ENCODE measurements around the gene OOSP3.
A peak's percentile ranks its signal among the peaks of the same experiment; 100 is the strongest.

The OOSP3 gene

GRCh38 chr11:59878575-59878974 lies at the start of gene OOSP3:
Gene OOSP3, plus strand, starts transcription at chr11:59878782. Its CDS starts 27 bp downstream, at chr11:59878809.
- DNase-seq (no peak), ATAC-seq (ENCODE audit: insufficient read depth, low read depth) (no peak)
- Histone ChIP-seq H3K79me2 (ENCODE audit: insufficient read depth, low read length) (no peaks in the 10 kb centered on the region), H3K9me3 (ENCODE audit: insufficient read depth, low read length, severe bottlenecking) (no peaks in the 10 kb centered on the region), H2AFZ (ENCODE audit: low read depth, low read length) (no peak within 1 kb of the TSS), H4K20me1 (ENCODE audit: insufficient read depth, low read length) (no peaks in the 10 kb centered on the region), H3K9ac (ENCODE audit: low read depth, low read length) (no peak within 1 kb of the TSS), H3K4me1 (ENCODE audit: insufficient read depth, low read length) (no peaks in the 10 kb centered on the region), H3K4me2 (ENCODE audit: insufficient read depth, low read length) (no peak within 1 kb of the TSS), H3K27me3 (ENCODE audit: insufficient read depth, low read length, poor library complexity) (no peaks in the 10 kb centered on the region), H3K27ac (ENCODE audit: low read length) (no peak within 1 kb of the TSS), H3K36me3 (ENCODE audit: insufficient read depth, low read length) (no peaks in the 10 kb centered on the region), H3K4me3 (ENCODE audit: low read depth in 1 of 2, low read length in 2 of 2) (no peak within 1 kb of the TSS)
- TF ChIP-seq CTCF (IDR thresholded peaks at IDR 0.05; ENCODE audit: borderline replicate concordance, extremely low read depth, low read length, poor library complexity, severe bottlenecking) (no peak), EZH2 (IDR thresholded peaks at IDR 0.05; ENCODE audit: borderline replicate concordance, low read depth, low read length, severe bottlenecking) (no peak)

GRCh38 chr11:59829358-59829757 lies 49.2 kb upstream of the OOSP3 start:
- no peak overlapping the region for H3K4me3 ChIP-seq (ENCODE audit: low read depth in 1 of 2, low read length in 2 of 2)

GRCh38 chr11:59833602-59834001 lies 45.0 kb upstream of the OOSP3 start:
- no peak for DNase-seq
- no peak overlapping the region for H3K4me2 ChIP-seq (ENCODE audit: insufficient read depth, low read length)
- H3K27ac ChIP-seq (ENCODE audit: low read length) = no peak overlapping the region
- H2AFZ ChIP-seq (ENCODE audit: low read depth, low read length) = no peak overlapping the region
- H4K20me1 ChIP-seq (ENCODE audit: insufficient read depth, low read length) = no peaks in the 10 kb centered on the region
- H3K9ac ChIP-seq (ENCODE audit: low read depth, low read length) = no peak overlapping the region
- H3K4me1 ChIP-seq (ENCODE audit: insufficient read depth, low read length) = peaks cover 10% of the 10 kb centered on the region
- no peak overlapping the region for H3K4me3 ChIP-seq (ENCODE audit: low read depth in 1 of 2, low read length in 2 of 2)
- no peaks in the 10 kb centered on the region for H3K79me2 ChIP-seq (ENCODE audit: insufficient read depth, low read length)
- no peak for TF ChIP-seq CTCF (IDR thresholded peaks at IDR 0.05; ENCODE audit: borderline replicate concordance, extremely low read depth, low read length, poor library complexity, severe bottlenecking)
- no peaks in the 10 kb centered on the region for H3K9me3 ChIP-seq (ENCODE audit: insufficient read depth, low read length, severe bottlenecking)
- no peak for ATAC-seq (ENCODE audit: insufficient read depth, low read depth)
- H3K27me3 ChIP-seq (ENCODE audit: insufficient read depth, low read length, poor library complexity) = no peaks in the 10 kb centered on the region
- H3K36me3 ChIP-seq (ENCODE audit: insufficient read depth, low read length) = no peaks in the 10 kb centered on the region

More at GRCh38 chr11:59829358-59829757, 49.2 kb upstream of the OOSP3 start:
- H3K36me3 ChIP-seq (ENCODE audit: insufficient read depth, low read length) = no peaks in the 10 kb centered on the region
- peak; percentile 64; the same call in 2 of the 3 replicates for ATAC-seq (ENCODE audit: insufficient read depth, low read depth)
- H3K9me3 ChIP-seq (ENCODE audit: insufficient read depth, low read length, severe bottlenecking) = no peaks in the 10 kb centered on the region
- no peak overlapping the region for H2AFZ ChIP-seq (ENCODE audit: low read depth, low read length)
- no peaks in the 10 kb centered on the region for H3K79me2 ChIP-seq (ENCODE audit: insufficient read depth, low read length)
- H3K27ac ChIP-seq (ENCODE audit: low read length) = no peak overlapping the region
- DNase-seq = no peak
- H3K27me3 ChIP-seq (ENCODE audit: insufficient read depth, low read length, poor library complexity) = no peaks in the 10 kb centered on the region
- no peak overlapping the region for H3K4me2 ChIP-seq (ENCODE audit: insufficient read depth, low read length)
- no peaks in the 10 kb centered on the region for H4K20me1 ChIP-seq (ENCODE audit: insufficient read depth, low read length)
- peaks cover 10% of the 10 kb centered on the region for H3K4me1 ChIP-seq (ENCODE audit: insufficient read depth, low read length)
- TF ChIP-seq EZH2 (IDR thresholded peaks at IDR 0.05; ENCODE audit: borderline replicate concordance, low read depth, low read length, severe bottlenecking) (no peak), CTCF (IDR thresholded peaks at IDR 0.05; ENCODE audit: borderline replicate concordance, extremely low read depth, low read length, poor library complexity, severe bottlenecking) (no peak)
- no peak overlapping the region for H3K9ac ChIP-seq (ENCODE audit: low read depth, low read length)

- H3K4me1 ChIP-seq (ENCODE audit: insufficient read depth, low read length) = no peaks in the 10 kb centered on the region
- H3K27me3 ChIP-seq (ENCODE audit: insufficient read depth, low read length, poor library complexity) = no peaks in the 10 kb centered on the region
- H3K27ac ChIP-seq (ENCODE audit: low read length) = no peak overlapping the region
- TF ChIP-seq CTCF (IDR thresholded peaks at IDR 0.05; ENCODE audit: borderline replicate concordance, extremely low read depth, low read length, poor library complexity, severe bottlenecking) = no peak
- TF ChIP-seq EZH2 (IDR thresholded peaks at IDR 0.05; ENCODE audit: borderline replicate concordance, low read depth, low read length, severe bottlenecking) = no peak
- no peak overlapping the region for H3K4me2 ChIP-seq (ENCODE audit: insufficient read depth, low read length)
- H2AFZ ChIP-seq (ENCODE audit: low read depth, low read length) = no peak overlapping the region
- DNase-seq (no peak), ATAC-seq (ENCODE audit: insufficient read depth, low read depth) (no peak)
- no peaks in the 10 kb centered on the region for H4K20me1 ChIP-seq (ENCODE audit: insufficient read depth, low read length)
- no peaks in the 10 kb centered on the region for H3K9me3 ChIP-seq (ENCODE audit: insufficient read depth, low read length, severe bottlenecking)
- no peak overlapping the region for H3K9ac ChIP-seq (ENCODE audit: low read depth, low read length)
- no peak overlapping the region for H3K4me3 ChIP-seq (ENCODE audit: low read depth in 1 of 2, low read length in 2 of 2)
- H3K36me3 ChIP-seq (ENCODE audit: insufficient read depth, low read length) = no peaks in the 10 kb centered on the region
- no peaks in the 10 kb centered on the region for H3K79me2 ChIP-seq (ENCODE audit: insufficient read depth, low read length)
Observed at GRCh38 chr11:59839615-59840014, 39.0 kb upstream of the OOSP3 start.

Data from DND-41 (cell line).